Suppressor macrophage (primary cell): ENCODE data around the gene NBPF9.
"Not testable (repeated sequence)": the region's sequence is repeated elsewhere in the genome, so short reads cannot be mapped to it uniquely, and the experiment has no call there.

Experiments
- DNase-seq, 4 experiments: peaks; one replicate each; pipeline ENCODE4 v3.0.0-alpha.2; 2020 to 2022
- total RNA-seq, 17 experiments: gene quantifications; one replicate each; lab custom pipeline; 2026; ENCODE audit warnings: mixed read lengths in 6 of 17, inconsistent platforms in 3 of 17; lab: John Stamatoyannopoulos, UW

Gene NBPF9, protein sequence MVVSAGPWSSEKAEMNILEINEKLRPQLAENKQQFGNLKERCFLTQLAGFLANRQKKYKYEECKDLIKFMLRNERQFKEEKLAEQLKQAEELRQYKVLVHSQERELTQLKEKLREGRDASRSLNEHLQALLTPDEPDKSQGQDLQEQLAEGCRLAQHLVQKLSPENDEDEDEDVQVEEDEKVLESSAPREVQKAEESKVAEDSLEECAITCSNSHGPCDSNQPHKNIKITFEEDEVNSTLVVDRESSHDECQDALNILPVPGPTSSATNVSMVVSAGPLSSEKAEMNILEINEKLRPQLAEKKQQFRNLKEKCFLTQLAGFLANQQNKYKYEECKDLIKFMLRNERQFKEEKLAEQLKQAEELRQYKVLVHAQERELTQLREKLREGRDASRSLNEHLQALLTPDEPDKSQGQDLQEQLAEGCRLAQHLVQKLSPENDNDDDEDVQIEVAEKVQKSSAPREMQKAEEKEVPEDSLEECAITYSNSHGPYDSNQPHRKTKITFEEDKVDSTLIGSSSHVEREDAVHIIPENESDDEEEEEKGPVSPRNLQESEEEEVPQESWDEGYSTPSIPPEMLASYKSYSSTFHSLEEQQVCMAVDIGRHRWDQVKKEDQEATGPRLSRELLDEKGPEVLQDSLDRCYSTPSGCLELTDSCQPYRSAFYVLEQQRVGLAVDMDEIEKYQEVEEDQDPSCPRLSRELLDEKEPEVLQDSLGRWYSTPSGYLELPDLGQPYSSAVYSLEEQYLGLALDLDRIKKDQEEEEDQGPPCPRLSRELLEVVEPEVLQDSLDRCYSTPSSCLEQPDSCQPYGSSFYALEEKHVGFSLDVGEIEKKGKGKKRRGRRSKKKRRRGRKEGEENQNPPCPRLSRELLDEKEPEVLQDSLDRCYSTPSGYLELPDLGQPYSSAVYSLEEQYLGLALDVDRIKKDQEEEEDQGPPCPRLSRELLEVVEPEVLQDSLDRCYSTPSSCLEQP (N-terminal part only)
- total RNA-seq, result 3.8 to 20.7 (median 7.0) reads per million in 17 experiments

DNA sequence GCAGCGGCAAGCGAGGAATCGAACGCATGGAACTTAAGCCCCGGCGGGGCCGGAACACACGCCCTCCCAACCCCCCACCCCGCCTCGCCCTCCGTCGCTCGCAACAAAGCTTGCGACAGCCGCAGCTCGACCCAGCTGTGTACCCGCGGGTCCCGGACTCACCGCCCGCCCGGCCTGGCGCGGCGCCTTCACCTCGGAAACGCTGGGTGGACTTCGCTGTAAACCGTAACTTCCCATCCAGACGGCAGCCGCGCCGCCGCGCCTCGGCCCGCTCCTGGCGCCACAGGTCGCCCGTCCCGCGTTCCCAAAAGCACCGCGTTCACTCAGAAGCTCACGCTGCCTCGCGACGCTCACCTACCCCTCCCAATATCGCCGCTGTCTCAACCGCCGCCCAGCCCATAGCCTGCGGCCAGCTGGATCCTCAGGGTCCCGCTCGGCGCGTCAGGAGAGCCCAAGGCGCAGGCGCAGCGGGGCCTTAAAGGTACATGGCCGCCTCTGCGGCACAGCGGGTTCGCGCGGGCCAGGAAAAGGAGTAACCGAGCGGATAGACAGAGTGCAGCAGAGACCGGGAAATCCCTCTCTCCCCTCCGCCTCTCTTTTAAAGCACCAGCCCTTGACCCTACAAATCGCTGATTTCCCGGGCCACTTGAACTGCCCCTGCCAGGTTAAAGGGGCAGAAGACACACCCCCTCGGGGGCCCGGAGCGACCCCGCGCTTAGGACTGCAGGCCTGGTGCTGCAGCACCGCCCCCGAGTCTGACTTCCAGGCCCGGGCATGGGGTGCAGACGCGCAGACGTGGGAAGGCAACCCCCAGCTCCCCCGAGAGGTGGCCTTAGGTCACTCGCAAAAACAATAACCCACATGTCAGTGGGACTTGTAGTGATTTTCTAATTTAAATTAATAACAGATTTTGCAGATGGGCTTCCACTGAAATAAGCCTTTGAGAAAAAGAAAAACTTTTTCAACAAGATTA lies at the start of gene NBPF9:
Gene NBPF9 (minus strand): TSS at position 443 of the 973 bp plus-strand sequence. CDS start 21,412 bp downstream, outside the sequence.
- peak; percentile 2 to 50 (median 14) for DNase-seq

DNA sequence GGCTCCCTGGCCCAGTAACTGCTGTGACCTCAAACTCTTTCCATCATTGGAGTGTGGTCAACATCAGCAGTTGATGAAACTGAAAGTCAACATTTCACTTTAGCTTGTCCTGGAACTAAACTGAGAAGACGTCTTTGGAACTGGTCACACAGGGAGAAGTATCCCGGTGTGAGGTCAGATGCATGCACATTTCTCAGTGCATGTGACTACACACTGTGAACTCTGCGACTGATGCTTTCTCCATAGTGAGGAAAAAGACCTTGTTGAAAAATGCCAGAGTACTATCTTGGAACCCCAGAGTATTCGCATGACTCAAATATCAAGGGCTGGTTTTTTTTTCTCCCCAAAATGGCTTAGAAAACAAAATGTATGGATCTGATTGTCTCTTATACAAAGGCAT lies 46.6 kb upstream of the NBPF9 start:
- DNase-seq, result not testable (repeated sequence)

DNA sequence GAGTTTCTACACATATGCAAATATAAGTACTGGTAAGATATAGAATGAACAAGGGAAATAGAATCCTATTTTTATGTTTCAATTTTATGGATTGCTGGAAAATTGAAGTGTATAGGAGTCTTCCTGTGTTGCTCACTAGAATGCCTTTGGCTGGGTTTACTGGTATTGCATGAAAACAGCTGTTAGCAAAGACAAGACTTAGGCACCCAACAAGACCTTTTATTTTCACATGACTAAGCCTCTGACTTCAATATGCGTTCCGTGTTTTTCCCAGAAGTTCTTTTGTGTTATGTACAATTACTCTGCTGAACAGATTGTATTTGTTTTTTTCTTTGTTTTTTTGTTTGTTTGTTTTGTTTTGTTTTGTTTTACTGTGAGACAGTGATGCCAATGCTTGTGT lies 34.2 kb upstream of the NBPF9 start:
- not testable (repeated sequence) for DNase-seq

DNA sequence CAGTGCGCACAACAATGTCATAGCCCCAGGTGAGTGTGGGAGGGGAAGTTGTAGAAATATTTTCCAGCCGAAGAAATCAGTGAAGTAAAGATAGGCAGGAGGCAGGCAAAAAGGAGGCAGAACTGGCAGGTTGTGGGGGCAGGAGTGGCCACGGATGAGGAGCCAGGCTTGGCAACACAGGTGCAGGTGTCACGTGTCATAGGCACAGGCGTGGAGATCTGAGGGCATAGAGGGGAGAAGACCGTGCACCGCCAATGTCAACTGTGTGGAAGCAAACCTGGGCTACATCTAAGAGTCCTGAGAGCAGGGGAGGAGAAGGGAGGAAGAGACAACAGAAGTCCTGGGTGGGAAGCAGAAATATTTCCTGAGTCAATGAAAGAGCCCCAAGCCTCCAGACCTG lies 27.6 kb upstream of the NBPF9 start:
- DNase-seq, result not testable (repeated sequence)

DNA sequence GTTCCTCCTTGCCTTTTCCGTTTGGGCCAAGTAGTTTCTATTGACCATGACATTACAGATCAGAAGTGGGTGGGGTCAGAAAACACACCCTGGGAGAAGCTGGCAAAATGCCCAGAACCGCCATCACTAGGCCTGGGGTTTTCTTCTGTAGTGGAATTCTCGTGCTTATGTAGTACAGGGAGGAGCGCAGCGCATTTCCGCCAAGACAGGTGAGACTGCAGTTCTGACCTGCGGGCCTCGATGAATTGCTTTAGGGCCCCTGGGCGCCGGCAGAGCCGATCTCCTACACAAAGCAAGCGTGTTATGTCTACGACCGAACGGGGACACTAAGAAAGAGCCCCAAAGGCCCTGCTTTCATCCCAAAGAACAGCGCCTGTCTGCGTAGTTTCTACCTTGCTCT lies 25.9 kb upstream of the NBPF9 start:
- DNase-seq, result not testable (repeated sequence)

DNA sequence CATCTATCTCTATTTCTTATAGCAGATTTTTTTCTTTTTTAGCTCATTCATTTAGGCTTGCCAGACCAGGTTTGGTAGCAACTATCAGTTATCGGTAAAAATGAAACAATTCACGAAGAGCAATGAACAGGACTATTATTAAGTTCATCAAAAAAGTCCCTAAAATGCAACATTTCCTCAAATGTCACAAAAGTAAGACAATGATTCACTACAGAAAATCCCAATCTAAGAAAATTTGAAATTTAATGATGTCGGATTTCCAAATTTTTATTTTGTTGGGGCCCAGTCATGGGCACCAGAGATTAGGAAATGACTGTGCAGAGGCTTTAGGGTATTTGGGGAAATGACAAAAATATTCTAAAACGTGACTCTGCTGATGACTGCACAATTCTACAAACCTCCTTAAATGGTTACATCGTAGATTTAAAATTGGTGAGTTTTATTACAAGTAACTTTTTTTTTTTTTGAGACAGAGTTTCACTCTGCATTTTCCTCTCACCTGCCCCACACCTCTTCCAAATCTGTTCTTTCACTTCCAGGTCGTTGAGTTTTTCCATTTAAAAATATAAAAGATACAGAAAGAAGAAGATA lies 23.3 kb upstream of the NBPF9 start:
- peak in 2 of 4 experiments; percentile 25 to 27 for DNase-seq

DNA sequence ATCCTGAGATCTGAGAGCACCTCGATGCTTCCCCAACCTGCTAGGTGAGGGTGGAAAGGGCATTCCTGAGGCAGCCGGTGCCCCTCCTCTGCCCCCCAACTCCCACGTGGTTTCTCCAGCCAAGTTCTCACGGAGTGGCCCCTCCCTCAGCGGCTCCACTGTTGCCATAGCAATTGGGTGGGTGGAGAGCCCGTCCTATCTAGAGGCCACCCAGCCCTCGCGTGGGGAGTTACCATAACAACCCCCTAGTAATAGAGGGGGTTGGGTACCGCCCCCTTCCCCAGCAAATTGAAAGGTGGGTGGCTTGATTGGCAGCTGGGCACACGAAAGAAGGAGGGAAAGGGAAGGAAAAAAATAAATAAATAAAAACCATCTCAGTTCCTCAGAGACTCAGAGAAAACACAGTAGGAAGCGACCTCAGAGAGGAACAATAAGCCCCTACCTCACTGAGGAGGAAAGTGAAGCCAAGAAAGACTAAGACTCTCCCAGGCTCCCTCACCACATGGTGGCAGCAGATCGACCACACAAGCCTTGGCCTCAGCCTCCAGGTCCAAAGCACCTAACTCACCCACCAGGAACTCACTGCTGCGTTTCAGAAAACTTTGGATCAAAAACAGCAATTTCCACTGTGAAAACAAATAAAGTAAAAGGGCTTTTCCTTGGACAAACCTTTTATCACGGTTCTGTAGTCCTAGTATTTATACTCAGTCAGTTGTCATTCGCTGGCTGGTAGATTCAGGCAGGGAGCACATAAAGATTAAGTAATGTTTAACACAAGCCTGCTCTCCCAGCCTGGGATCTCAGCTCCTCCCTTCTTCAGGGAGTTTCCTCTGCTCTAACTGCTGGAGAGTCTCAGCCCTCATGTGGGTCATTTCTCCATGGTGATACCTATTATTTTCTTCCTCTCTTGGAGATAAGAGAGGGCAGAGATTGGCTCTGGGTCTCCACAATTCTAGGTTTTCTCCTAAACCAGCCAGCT lies 20.9 kb upstream of the NBPF9 start:
- peak in 2 of 4 experiments; percentile 1 to 7 for DNase-seq

DNA sequence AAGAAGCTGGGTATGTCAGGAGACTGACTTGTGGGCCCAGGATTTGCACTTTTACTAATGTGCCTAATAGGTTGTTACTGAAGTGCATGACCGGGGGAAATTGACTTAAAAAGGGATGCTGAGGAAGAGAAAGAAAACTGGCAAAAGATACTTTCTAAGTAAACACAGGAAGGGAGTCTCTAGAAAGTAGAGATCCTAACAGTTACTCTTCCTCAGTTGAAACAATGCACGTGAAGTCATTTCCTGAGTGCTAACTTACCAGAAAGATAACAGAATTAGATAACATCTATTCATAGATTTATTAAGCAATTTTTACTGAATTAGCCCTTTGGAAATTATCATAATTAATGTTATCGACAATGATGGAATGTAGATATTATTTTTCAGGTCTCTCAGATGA lies 9.5 kb upstream of the NBPF9 start:
- DNase-seq, result not testable (repeated sequence)

DNA sequence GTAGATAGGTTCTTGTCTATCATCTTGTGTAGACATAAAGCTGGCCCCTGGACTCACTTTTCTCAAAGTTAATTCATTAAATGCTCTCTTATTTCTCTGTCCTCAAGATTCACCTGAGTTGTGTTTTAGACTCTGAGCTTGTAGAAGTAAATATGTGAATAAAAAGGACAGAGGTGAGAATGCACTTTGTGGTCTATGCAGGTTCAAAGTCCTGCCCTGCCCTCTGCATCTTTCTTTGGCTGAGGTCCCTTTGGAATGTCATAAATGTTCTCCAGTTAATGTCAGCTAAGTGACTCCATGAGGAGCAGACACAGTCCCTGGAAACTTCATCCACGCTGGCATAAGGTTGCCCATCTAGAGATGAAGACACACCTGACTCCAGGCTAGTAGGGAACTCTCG lies 7.0 kb upstream of the NBPF9 start:
- DNase-seq, result not testable (repeated sequence)

DNA sequence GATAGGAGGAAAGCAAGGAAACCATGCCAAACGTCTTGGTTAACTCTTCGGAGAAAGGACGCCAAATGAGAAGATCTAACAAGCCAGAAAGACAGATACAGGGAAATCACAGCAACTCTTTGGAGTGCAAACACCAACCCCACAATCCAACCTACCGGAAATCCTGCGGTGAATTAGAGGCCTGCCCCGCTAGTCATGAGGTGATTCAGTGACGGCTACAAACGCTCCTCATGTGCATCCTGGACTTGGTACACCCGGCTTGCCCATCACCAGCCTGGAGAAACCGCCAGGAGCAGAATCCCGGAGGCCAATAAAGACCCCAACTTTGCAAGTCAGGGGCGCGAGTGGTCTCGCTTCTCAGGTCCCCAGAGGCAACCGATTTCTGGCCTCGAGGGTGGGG lies 777 bp downstream of the NBPF9 start:
- DNase-seq, result not testable (repeated sequence)

DNA sequence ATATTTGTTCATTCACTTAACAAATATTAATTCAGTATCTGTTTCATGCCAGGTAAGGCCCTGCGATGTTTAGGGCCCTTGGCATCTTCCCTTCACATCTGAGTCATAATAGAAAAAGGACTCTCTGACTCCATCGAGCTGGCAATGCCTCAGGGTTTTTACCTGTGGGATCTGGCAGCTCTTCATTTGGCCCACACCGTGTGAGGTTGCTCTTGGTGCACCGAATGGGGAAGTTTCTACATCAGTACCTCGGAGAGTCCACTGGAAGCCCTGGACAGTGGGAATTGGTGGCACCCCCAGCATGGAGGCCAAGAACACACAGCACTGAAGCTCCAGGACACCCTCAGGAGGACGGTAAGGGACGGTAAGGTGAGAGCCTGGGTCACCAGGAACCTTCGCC lies 5.1 kb downstream of the NBPF9 start:
- DNase-seq, result not testable (repeated sequence)

DNA sequence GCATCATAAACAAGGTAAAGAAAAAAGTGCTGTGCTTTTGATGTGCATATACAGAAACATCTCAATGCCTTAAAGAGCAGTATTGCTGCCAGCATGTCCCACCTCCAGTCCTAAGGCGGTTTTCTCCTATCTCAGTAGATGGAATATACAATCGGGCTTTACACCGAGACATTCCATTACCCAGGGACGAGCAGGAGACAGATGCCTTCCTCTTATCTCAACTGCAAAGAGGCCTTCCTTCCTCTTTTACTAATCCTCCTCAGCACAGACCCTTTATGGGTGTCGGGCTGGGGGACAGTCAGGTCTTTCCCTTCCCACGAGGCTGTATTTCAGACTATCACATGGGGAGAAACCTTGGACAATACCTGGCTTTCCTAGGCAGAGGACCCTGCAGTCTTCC lies 10.2 kb downstream of the NBPF9 start:
- DNase-seq, result not testable (repeated sequence)

DNA sequence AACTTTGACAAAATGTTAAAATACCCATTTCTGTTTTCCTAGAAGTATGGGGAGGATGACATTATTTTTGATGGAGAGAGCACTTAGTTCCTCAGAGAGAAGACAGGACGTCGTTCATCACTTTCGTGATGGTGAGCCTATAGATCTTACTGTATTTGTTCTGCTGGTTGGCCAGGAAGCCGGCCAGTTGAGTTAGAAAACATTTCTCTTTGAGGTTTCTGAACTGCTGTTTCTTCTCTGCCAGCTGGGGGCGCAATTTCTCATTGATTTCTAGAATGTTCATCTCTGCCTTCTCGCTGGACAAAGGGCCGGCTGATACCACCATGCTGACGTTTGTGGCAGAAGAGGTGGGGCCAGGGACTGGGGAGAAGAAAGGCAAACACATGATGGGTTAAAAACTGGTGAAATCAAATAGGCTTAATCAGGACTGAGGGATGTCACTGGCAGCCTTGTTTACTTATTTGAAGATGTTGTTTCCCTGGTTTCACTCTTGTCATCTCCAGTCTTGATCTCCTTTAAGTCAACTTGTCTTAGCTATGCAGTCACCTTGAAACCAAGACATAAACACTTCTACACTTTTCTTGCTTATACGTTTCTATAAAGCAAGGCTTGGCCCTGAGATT lies 27.7 kb downstream of the NBPF9 start:
- not testable (repeated sequence) for DNase-seq

DNA sequence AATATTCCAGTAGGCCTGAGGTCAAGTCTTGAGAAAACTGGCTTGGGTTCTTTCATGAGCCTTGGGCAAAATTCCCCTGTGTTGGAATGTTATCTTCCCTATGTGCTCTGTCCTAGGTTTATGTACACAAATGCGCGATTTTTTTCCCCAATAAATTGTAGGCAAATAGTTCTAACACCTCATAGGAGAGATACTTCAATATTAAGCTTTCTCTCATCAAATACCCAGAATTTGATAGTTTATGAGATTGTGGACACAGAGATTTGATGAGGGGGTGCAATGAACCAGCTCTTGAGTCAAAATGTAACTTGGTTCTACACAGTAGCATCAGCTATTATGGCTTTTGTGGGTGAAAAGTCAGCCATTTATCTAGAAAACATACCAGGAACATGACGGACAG lies 38.7 kb downstream of the NBPF9 start:
- DNase-seq, result not testable (repeated sequence)

DNA sequence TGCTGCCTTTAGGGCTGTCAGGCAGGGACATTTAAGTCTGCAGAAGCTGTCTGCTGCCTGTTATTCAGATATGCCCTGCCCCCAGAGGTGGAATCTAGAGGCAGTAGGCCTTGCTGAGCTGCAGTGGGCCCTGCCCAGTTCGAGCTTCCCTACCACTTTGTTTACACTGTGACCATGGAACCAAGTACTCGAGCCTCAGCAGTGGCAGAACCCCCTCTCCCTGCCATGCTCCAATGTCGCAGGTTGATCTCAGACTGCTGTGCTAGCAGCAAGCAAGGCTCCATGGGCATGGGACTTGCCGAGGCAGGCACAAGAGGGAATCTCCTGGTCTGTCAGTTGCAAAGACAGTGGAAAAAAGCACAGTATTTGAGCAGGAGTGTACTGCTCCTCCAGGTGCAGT lies 60.3 kb downstream of the NBPF9 start:
- DNase-seq, result not testable (repeated sequence)

DNA sequence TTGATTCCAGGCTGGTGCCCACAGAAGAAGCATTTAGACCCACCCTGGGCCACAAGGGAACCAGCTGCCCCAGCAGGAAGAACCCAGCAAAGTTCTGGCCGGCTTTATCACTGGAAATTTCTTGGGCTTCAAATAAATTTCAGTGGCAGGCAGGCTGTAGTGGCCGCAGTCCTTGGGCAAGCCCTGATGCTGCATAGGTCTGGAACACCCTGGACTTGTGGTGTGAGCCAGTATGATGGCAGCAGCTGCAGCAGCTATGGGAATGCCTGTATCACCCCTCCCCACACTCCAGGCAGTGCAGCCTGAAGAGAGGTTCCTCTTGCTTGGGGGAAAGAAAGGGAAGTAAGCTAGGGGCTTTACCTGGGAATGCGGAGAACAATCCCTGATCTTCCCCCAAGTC lies 69.4 kb downstream of the NBPF9 start:
- DNase-seq, result not testable (repeated sequence)

DNA sequence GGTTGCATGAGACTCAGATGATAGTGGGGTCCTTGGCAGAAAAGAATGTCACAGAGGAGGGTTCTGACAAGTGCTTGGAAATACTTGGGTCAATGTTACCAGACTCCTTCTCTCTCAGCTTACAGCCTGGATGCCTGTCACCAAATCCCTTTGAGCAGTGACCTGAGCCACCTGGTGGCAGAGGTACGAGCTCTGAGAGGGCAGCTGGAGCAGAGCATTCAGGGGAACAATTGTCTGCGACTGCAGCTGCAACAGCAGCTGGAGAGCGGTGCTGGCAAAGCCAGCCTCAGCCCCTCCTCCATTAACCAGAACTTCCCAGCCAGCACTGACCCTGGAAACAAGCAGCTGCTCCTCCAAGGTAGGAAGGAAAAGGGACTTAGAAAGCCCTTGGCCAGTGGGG lies 79.0 kb downstream of the NBPF9 start:
- not testable (repeated sequence) for DNase-seq

DNA sequence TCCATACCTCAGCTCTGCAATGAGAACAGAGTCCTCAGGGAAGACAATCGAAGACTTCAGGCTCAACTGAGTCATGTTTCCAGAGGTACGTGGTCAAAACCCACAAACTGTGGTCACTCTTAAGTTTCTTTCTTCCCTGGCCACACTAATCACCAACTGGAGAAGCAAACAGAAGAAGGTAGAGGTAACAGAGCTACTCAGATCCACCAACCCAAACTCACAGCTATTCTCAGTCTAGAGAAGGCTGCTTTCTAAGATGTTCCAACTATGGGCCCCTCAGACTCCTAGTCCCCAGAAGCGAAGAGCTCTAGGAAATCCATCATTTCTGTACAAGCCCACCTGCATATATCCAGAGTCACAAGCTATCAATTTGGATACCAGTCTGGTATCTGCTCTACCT lies 84.8 kb downstream of the NBPF9 start:
- not testable (repeated sequence) for DNase-seq

DNA sequence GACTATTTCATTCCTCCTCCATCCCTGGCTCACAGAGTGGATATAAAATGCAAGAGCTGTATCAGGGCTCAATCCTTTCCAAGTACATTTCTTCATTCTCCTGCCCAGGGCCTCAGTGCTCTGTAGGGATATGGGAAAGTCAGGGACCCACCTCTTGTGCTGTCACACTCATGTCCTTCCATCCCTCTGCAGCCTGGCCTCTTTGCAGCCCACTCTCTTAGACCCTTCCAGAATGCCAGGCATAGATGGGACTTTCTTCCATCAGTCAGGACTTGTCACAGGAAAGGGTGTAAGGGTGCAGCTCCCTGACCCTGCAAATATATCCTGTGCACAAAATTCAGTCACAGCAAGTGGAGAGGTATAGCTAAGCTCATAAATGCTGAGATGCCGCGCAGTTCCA lies 86.7 kb downstream of the NBPF9 start:
- not testable (repeated sequence) for DNase-seq

DNA sequence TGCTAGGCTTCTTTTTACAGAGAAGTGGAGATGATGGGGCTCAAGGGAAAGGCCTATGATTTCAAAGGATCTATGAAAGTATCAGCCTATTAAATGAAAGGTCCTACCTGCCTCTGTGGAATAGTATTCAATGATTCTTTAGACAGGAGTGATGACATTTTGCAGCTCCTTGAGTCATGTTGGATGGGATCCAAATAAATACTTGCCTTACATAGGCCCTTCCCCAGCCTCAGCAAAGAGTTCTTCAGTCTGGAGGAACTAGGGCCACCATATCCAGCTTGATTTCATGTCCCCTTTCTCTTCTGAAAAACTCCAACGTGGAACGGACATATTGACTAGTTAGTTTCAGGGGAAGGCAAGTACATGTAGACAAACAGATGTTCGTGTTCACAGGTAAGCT lies 87.8 kb downstream of the NBPF9 start:
- not testable (repeated sequence) for DNase-seq
